HL-60 (cell line): Measurements from ENCODE around the gene TMOD3.

Source experiments
- DNase-seq, 2 experiments: peaks; one replicate each; pipeline ENCODE4 v3.0.0-alpha.2; 2010 to 2020; ENCODE audit warnings: low read depth in 1 of 2, low spot score in 1 of 2
- H3K27ac ChIP-seq: fragments of 250-450 bp; sonication (Bioruptor Pico); replicated peaks from 2 replicates; pipeline ENCODE4 v1.5.1; 2020; ENCODE audit warnings: mild to moderate bottlenecking, moderate library complexity
- H3K27me3 ChIP-seq: fragments of 250-450 bp; sonication (Bioruptor Pico); 2 replicates; pipeline ENCODE4 v1.5.1; 2021; ENCODE audit warnings: mild to moderate bottlenecking, moderate library complexity; ENCODE audit not compliant: insufficient read depth, poor library complexity, severe bottlenecking
- H3K4me3 ChIP-seq: replicated peaks from 2 replicates; pipeline ENCODE4 v1.5.1; 2011; ENCODE audit warnings: mild to moderate bottlenecking, control low read depth, low read length; ENCODE audit not compliant: insufficient read depth
- CTCF ChIP-seq: IDR thresholded peaks from one replicate; pipeline ENCODE4 v1.5.1; 2011; ENCODE audit warnings: low read length, control low read depth, inconsistent platforms; ENCODE audit not compliant: insufficient read depth
- GABPA ChIP-seq: IDR thresholded peaks from 2 replicates; pipeline ENCODE4 v1.6.1; 2012; ENCODE audit warnings: low read depth
- POLR2AphosphoS5 ChIP-seq: IDR thresholded peaks from 2 replicates; pipeline ENCODE4 v1.6.1; 2012; ENCODE audit warnings: low read depth
- REST ChIP-seq: IDR thresholded peaks from 2 replicates; pipeline ENCODE4 v1.6.1; 2012; ENCODE audit warnings: low read depth; ENCODE audit not compliant: insufficient replicate concordance
- SPI1 ChIP-seq: IDR thresholded peaks from 2 replicates; pipeline ENCODE4 v1.6.1; 2012; ENCODE audit warnings: low read depth, mild to moderate bottlenecking, borderline replicate concordance

The TMOD3 gene

GRCh38 chr15:51926809-51927208 lies 97.4 kb downstream of the TMOD3 start:
- Histone ChIP-seq H3K27me3 (no peaks in the 10 kb centered on the region), H3K4me3 (no peak overlapping the region), H3K27ac (no peak overlapping the region)
- no peak for DNase-seq
- TF ChIP-seq SPI1, result no peak
- TF ChIP-seq POLR2AphosphoS5, result no peak
- TF ChIP-seq CTCF, result no peak
- TF ChIP-seq REST, result no peak
- no peak for TF ChIP-seq GABPA

GRCh38 chr15:51931016-51931415 lies 101.6 kb downstream of the TMOD3 start:
- Histone ChIP-seq H3K27me3 (no peaks in the 10 kb centered on the region), H3K27ac (no peak overlapping the region), H3K4me3 (no peak overlapping the region)
- no peak for DNase-seq
- TF ChIP-seq SPI1 (no peak), CTCF (no peak), REST (no peak), POLR2AphosphoS5 (no peak), GABPA (no peak)

- Histone ChIP-seq H3K4me3 (no peak overlapping the region), H3K27me3 (no peaks in the 10 kb centered on the region), H3K27ac (no peak overlapping the region)
- no peak for DNase-seq
- TF ChIP-seq SPI1, result no peak
- TF ChIP-seq POLR2AphosphoS5, result no peak
- TF ChIP-seq REST, result no peak
- TF ChIP-seq CTCF, result no peak
- no peak for TF ChIP-seq GABPA
Observed at GRCh38 chr15:51931638-51932037, 102.2 kb downstream of the TMOD3 start.
